Measurements from ENCODE around the gene SNRPB. TPM values are rescaled to one million over a fixed set of nuclear protein-coding genes. Genes with fewer than 3 reads are reported as not detected.

Gene SNRPB
- total and polyA plus RNA-seq, 2 donors (not counting 3 experiments of a cell fraction or from before 2014, with no cell fraction given), result 296 to 340 TPM

- no peak for DNase-seq (ENCODE audit: low read depth, low spot score)
- H3K27ac ChIP-seq (ENCODE audit: insufficient read depth, low read depth, low read length), result no peak overlapping the region
- H3K36me3 ChIP-seq (ENCODE audit: control insufficient read depth in 2 of 2, extremely low read depth in 1 of 2, insufficient read depth in 2 of 2, low read length in 2 of 2), result no peaks in the 10 kb centered on the region
- no peaks in the 10 kb centered on the region for H4K20me1 ChIP-seq (replicated peaks; ENCODE audit: control insufficient read depth, extremely low read depth, insufficient read depth, low read length)
- no peak overlapping the region for H3K4me3 ChIP-seq (replicated peaks in 1 of 3; ENCODE audit: insufficient read depth in 1 of 3, low read depth in 1 of 3, low read length in 3 of 3)
- TF ChIP-seq FOS (IDR thresholded peaks at IDR 0.05; ENCODE audit: borderline replicate concordance, insufficient read depth, low read length) (no peak), POLR2A (IDR thresholded peaks at IDR 0.05; ENCODE audit: low read depth, low read length) (no peak), EZH2 (IDR thresholded peaks at IDR 0.05; ENCODE audit: borderline replicate concordance, low read depth, low read length, severe bottlenecking) (no peak), GATA2 (IDR thresholded peaks at IDR 0.05; ENCODE audit: insufficient read depth, insufficient read length, low read depth, low read length) (no peak), JUN (IDR thresholded peaks at IDR 0.05; ENCODE audit: borderline replicate concordance, insufficient read depth, insufficient read length, low read depth) (no peak), MYC (IDR thresholded peaks at IDR 0.05; ENCODE audit: low read depth, low read length) (no peak), POLR2AphosphoS5 (IDR thresholded peaks at IDR 0.05; ENCODE audit: insufficient read depth, low read depth, low read length) (no peak), MAX (IDR thresholded peaks at IDR 0.05; ENCODE audit: insufficient read depth, insufficient read length) (no peak)
- TF ChIP-seq, protein P1, sequence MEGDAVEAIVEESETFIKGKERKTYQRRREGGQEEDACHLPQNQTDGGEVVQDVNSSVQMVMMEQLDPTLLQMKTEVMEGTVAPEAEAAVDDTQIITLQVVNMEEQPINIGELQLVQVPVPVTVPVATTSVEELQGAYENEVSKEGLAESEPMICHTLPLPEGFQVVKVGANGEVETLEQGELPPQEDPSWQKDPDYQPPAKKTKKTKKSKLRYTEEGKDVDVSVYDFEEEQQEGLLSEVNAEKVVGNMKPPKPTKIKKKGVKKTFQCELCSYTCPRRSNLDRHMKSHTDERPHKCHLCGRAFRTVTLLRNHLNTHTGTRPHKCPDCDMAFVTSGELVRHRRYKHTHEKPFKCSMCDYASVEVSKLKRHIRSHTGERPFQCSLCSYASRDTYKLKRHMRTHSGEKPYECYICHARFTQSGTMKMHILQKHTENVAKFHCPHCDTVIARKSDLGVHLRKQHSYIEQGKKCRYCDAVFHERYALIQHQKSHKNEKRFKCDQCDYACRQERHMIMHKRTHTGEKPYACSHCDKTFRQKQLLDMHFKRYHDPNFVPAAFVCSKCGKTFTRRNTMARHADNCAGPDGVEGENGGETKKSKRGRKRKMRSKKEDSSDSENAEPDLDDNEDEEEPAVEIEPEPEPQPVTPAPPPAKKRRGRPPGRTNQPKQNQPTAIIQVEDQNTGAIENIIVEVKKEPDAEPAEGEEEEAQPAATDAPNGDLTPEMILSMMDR (IDR thresholded peaks at IDR 0.05; ENCODE audit: extremely low read depth in 1 of 2, insufficient read depth in 1 of 2, low read depth in 1 of 2, low read length in 2 of 2), result no peak
- H3K9ac ChIP-seq (replicated peaks; ENCODE audit: extremely low read depth, insufficient read depth, low read length), result no peak overlapping the region
- H3K9me3 ChIP-seq (replicated peaks; ENCODE audit: control insufficient read depth, insufficient read depth, low read length), result no peaks in the 10 kb centered on the region
- H3K4me2 ChIP-seq (ENCODE audit: insufficient read depth, low read length), result no peak overlapping the region
- POLR2A ChIA-PET, result no interaction called here
- no peaks in the 10 kb centered on the region for H3K4me1 ChIP-seq (ENCODE audit: control insufficient read depth, extremely low read depth, insufficient read depth, low read length)
- CTCF ChIA-PET, result interaction anchor here (9.2 kb wide), 1 partner anchor 7 kb away, joined by 99 read pairs; no protein-coding TSS in a partner anchor
- H2AFZ ChIP-seq (ENCODE audit: low read depth, low read length), result peak overlapping the region; percentile 19
- H3K9me1 ChIP-seq (replicated peaks; ENCODE audit: control insufficient read depth, extremely low read depth, insufficient read depth, low read length), result no peaks in the 10 kb centered on the region
- no TSS peak for BruUV-seq (replicated peaks)
- dilution Hi-C loops (cut with MboI; ENCODE audit: extremely low pct_ligation_motif_present, low sequenced_read_pairs) (no loop called here), intact Hi-C loops (cut with micrococcal nuclease) (no loop called here)
- no peaks in the 10 kb centered on the region for H3K27me3 ChIP-seq (ENCODE audit: control insufficient read depth in 2 of 2, insufficient read depth in 2 of 2, low read length in 2 of 2)
- no peak for FAIRE-seq
- H3K79me2 ChIP-seq (ENCODE audit: control insufficient read depth, insufficient read depth, low read length), result no peaks in the 10 kb centered on the region
Measured at GRCh38 chr20:2515203-2515602, 44.6 kb upstream of the SNRPB start.

Measured in endothelial cell of umbilical vein (primary cell).